ENCODE results near the gene HOXA3.

HOXA3 gene

DNA sequence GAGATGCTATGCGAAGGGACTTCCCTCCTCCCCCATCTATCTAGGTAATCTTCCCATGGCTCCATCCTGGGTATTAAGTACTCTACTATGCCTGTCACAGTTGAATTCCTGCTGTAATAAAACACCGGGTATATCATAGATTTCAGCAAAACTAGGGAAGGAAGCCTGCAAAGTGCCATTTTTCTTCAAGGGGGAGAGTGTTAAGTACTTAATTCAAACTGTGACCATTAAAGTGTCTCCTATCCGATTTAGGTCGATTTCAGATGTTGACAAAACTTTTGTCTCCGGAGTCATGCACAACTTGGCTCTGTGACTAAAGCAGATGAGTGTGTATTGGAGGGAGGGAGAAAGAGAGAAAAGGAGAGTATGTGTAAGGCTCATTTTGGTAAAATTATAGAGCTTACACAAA, 26.4 kb downstream of the HOXA3 start:
- peak; percentile 40 for DNase-seq

DNA sequence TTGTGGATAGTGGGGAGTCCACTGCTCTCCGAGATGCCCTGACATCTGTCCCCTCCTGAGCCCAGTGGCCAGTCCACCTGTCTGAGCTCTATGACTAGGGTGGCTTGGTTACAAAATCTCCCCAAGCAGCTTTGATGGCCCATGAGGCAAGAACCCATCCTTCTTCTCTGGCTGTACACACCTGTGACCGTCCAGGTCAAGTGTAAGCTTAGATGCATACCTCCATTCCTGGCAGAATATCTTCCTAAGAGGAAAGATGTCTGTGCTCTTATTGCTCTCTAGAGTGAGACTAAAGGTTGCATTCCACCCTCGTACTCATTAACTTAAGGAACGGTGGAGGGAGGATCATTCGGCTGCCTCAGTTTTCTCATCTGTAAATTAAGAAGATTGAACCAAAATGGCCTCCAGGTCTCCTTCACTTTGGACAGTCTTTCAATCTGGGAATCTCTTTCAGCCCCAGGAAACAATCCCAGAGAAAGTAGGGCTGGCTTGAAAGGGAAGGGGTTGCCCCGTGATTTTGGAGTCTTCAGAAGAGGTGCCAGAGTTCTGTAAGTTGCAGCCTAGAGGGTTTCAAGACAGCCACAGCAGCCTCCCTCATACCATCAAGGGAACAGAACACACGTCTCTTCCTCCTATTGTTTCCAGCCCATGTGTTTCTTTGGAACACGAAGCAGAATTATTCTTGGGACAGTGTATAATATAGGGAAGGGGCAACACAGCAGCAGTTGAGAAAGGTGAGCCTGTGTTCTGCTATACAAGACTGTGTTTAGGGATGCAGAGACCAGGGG, 27.3 kb downstream of the HOXA3 start:
- no peak for DNase-seq

DNA sequence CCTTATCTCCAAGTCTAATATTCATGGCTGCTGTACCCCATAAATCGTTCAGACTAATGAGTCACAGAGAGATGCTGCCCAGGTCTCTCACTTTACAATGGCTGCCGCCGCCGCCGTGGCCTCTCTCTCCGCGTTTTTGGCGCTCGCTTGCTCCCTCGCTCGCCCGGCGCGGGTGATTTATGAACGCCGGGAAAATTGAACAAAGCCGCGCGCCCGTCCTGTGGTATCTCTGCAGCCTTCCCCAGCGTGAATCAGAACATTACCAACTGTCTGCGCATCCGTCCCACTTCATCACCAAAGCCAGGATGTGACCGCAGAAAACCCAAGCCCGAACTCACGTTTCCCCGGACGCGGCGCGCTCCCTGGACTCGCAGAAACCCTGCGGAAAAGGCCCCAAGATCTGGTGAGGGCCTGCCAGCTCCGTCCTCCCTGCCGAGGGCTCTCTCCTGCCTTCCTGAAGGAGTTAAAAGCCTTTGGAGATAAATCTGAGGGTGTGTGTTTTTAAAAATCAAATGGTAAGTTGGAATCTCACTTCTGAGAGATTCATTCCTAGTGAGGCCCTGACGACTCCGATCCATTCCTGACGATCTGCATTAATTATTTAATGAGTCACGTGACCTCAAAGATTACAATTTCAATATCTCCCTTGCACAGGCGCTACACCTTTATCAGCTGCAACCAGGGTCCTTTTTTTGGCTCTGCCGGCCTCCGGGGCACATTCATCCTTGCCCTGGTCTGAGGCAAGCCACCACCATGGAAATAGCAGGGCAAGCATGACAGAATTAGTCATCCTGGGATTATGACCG, 28.1 kb downstream of the HOXA3 start:
- no peak for DNase-seq

DNA sequence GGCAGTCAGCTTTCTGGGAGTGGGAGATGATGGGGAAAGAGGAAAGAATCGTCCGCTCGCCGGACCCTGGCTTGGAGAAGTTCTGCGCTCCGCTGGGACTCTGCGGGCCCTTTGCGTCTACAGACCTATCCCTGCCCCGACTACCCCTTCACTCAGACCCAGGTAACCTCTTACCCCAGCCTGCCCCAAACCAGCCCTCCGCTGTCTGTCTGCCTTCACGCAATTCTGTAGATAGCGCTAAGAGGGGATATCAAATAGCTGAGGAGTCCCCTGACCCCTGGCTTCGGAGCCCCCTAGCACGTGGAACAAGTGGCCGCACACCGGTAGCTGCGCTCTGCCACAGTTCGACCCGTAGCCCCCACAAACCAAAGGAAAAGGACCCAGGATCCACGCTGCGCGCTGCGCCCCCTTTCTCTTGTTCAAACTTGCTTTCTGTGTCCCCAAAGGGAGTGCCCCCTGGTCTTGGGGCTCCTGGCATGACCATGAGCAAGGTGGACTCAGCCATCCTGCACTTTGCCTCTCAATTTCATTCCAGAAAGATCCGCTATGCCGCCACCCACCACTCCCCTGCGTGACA, 28.8 kb downstream of the HOXA3 start:
- DNase-seq, result no peak

DNA sequence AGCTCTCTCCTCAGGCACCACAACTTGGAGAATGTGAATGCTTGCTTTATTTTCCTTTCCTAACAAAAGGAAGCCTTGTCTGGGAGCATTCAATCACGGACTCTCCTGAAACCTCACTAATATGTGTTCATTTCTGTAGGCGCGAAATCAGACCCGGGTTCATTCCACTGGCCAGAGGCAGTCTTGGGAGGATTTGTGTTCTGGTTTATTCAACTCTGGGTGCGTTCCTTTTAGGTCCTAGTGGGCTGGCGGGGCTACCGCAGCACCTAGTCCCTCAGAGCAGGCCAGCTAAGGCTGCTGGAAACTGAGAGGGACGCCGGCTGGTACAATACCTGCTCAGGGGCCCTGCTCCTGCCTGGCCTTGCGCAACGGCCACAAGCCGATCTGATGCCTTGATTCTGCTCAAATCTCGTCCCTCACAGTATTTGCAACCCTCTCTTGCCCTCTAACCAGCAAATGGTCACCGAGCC, 29.3 kb downstream of the HOXA3 start:
- DNase-seq, result no peak

DNA sequence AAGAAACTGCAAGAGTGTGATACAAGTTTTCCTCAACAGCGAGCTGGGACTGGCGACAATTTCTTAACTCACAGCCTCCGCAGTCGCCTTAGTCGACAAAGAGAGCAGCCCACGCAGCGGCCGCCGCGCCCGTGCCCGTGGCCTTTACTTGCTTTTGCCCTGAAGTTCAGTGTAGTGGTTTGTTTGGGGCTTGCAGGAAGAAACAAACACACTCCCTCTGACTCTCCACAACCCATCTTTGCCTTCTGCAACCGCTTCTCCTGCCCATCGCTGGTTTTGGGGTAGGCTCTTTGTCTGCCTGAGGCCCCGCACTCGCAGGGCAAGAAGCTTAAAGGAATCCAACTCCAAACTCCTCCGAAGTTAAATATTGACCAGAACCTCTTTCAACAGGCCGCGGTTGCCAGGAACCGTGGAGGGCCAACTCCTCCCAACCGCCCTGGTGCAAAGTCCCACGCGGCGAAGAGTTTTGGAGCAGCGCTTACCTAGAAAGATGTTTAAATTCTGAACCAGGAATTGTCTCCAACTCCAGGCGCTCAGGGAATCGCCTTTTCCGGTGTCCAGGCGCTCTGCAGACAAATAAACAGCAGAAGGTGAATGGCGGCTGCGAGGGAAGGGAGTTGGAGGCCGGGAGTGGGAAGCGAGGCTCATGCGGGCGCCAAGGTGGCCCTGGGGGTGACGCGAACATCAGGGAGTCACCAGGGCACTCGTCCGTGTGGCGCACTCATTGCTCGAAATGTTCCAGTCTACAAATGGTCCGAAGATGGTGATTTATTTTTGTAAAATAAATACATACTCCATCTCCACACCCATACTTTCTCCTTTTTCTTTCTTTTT, 30.1 kb downstream of the HOXA3 start:
- DNase-seq, result no peak

DNA sequence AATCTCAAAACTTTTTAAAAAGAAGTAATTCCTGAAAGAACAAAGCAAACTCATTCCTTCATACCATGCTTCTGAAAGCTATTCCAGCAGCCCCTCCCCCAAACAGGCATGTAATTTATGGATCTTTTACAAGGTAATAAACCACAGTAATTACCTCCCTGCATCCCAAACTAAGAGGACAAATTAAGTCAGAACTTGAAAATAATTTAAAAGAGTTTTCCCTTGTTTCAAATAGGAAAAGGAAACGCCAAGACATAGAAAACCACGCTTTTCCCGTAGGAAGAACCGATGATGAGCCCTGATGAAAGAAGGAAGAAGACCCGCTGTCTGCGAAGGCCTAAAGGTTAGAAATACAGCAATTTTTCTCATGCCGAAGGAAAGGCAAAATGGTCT, 30.7 kb downstream of the HOXA3 start:
- DNase-seq, result no peak

DNA sequence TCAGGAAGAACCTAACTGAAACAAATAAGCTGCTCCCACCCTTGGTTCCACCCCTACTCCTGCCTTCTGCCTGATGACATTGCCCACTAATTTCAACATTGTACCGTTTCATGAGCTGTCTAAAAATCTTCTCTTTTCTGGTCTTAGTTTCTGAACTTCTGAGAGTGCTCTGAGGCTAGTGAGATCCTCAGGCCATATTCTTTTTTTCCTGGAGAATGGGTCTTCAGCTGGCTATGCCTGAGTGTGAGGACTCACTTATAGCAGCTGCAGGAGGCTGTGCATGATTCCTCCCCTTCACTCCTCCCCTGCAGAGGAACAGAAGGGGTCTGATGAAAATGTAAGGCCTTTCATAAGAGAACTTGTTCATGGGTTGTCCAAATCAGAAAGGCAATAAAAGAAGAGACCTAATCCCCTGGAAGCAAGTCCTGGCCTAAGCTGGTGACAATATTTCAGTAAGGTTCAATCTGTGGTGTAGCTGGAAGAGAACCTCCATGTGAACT, 32.9 kb downstream of the HOXA3 start:
- no peak for DNase-seq

DNA sequence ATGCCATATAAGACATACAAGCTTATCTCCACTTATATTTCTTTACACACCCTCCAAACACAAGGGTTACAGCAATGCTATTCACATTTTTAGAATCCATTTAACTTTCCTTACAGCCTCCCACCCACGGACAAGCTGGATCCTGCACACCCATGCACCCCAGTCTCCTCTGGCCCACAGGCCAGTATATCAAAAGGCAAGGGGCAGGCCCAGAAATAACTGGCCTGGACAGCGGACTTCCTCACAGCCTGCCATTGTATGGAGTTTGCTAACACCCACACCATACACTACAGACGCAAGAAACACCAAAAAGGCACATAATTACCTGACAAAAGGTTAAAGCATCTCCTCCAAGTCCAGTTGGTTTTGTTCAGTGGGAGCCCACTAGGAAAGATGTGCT, 33.8 kb downstream of the HOXA3 start:
- DNase-seq, result no peak

DNA sequence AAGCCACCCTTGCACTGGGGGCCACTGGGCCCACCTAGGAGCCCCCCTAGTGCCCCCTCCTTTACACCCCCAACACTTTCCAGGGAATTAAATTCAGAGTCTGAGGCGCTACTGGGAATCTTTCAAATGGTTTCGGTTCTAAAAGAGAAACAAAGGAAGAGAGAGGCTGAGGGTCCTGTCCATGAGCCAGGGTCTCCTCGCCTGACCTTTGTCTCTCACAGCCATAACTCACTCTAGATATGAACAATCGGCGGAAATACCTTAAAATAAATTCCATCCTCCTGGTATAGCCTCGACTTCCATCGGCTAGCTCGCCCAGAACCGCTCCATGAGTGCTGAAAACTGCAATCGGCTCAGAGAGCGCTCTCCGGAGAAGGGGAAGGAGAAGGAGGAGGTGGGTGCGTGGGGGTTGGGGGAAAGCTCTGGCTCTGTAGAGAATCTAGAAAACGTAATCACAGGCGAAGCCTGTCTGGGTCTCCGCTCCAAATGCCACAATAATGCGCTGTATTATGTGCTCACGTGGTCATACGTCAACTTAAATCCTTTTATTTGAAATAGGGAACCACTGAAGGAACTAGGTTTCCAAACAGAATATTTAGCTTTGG, 34.4 kb downstream of the HOXA3 start:
- DNase-seq, result no peak

DNA sequence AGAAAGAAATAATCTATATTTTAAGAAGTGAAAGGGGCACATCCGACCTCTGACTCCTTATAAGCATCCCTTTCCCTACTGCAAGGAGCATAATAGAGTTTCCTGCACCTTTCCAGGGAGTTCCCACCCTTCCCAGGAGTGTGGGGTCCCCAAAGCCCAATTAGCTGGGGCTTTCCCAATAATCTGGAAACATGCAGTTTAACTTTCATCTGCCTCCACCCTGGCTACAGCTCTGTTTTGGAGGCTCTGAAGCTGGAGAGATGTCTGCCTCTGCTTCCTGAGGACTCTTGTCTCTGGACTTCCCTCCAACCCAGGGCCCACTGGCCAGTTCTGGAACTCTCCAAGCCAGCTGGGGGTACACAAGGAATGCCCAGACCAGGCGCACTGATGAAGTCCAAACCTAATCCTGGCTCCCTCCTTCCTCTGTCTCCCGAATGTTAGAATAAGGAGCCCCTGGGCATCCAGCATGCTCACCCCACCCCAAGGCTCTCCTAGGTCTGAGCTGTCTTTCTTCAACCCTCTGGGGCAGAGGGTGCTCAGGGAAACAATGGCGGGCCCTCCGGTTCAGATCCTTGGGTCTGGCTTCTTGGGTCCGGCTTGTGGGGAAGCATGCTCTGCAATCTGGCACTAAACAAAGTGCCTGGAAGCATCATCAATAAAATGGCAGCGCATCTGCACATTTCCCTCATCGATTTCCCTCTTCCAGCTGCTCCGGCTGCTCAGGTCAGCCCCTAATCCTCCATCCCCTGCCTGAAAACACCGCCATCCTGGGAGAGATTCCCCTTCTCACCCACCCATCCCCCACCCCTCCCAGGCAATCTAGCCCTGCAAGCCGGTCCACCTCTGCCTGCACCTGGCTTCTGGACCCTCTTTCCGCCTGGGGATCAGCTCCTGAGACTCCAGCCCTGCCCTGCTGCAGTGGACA, 35.2 kb downstream of the HOXA3 start:
- DNase-seq, result no peak

DNA sequence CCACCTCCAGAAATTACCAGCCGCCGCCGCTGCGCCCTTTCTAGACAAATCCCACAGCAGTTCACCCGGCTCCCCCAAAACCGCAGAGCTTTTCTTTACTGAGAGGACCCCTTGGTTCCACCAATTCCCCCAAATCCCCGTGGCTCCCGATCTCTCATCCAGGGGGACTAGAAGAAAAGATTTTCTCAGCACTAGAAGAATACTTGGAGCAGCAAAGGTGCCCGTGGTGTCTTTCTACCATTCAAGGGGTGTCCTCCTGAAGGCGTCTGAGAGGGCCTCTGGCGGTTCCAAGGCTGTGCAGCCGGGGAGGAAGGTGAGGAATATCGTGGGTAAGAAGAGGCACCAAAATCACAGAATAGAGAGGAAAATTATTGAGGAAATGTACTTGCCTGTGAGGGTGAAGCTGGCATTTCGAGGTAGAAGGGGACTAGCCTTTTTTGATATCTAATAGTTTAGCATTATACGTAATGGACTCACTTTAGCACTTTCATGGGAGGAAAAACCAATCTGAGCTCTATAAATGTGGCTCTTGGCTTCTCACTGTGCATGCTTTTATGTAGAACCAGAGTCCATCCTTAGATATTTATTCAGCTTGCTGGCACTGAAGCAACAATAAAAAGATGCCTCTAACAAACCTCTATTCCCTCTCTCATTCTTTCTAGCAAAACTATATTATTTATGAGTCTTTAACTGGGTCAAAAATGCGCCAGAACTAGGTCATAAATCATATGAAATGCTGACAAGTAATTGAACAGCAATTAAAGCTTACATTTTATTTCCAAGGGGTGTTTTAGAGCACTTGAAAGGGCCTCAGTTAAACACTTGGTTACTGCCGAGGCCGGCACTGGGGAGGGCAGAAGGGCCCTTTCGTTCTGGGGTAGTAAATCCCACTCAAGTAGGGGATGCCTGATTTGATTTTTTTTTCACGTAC, 36.1 kb downstream of the HOXA3 start:
- peak; percentile 74 for DNase-seq

DNA sequence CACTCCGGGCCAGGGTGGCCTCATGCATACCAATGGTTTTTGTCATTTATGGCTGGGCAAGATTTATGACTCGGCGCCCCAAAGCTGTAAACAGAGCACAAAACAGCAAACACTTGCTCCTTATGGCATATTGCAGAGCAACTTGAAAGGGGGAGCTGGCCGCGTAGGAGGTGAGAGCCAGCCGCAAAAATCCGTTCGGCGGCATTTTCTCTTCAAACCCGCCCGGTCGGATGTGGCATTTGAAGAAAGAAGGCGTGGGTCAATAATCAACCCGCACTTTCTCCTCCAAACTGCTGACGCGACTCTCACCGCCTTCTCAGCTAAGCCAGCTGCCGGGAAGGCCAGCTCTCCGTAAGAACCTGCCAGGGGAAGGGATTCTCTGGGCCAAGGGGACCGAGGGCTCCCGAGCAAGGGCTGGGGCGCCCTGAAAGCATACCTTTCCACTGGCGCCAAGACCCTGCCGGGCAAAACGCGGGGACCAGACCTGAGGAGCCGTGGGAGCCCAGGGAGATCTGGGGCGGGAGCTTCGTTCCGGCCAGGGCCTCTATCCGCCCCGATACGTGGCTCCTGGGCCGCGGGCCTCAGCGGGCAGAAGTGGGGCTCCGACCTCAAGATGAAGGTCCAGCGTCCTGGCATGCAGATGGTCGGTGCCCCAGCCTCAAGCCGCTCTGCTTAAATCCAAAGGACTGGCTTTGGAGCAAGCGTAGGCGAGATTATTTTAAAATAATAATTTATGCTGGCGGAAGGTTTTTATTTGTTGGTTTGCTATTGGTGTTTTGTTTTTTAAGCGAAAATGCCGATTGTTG, 37.0 kb downstream of the HOXA3 start:
- no peak for DNase-seq

DNA sequence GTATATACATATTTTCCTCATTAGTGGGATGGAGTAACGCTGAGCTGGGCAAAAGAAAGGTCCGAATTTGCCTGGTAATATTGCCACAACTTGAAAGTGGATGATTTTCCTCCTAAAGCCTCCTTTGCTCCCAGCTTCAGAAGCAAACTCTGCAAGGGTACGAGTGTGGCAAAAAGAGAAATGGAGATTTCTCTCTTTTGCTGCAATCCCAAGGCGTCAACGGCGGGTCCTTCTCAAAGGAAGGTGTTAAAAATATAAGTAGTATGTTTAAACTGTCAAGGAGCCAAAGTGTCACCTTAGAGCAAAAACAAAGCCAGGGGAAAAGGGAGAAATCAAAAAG, 37.5 kb downstream of the HOXA3 start:
- no peak for DNase-seq

DNA sequence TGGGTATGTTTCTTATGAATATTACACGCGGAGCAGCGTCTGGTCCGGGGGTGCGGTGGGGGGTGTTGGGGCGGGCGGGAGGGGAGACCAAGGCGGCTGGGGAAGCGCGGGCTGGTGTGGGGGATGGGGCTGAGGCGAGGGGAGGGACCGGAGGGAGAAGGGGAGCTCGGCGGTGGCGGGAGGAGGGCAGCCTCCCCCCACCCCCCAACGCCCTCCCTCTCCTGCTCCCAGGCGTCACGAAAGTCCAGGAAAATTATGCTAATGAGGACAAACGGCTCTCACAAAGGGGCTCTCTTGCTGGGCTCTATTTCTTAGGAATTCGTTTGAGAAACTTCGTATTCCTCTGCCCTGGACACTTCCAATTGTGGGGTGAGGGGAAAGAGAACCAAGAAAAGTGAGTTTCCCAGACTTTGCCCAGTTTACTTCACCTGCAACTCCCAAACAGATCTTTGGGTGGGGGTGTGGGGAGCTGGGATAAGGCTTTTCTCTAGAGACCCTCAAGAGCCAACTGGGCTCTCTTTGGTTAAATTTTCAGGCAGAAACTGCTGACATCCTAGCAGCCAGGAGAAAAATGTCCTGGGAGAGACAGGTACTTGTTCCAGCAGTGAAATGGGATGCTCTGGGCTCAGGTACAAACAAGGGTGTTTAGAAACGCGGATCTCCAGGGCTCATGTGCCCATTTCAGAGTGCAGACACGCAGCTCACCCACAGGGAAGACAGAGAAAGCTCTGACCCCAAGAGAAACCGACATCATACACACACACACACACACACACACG, 38.2 kb downstream of the HOXA3 start:
- DNase-seq, result no peak

DNA sequence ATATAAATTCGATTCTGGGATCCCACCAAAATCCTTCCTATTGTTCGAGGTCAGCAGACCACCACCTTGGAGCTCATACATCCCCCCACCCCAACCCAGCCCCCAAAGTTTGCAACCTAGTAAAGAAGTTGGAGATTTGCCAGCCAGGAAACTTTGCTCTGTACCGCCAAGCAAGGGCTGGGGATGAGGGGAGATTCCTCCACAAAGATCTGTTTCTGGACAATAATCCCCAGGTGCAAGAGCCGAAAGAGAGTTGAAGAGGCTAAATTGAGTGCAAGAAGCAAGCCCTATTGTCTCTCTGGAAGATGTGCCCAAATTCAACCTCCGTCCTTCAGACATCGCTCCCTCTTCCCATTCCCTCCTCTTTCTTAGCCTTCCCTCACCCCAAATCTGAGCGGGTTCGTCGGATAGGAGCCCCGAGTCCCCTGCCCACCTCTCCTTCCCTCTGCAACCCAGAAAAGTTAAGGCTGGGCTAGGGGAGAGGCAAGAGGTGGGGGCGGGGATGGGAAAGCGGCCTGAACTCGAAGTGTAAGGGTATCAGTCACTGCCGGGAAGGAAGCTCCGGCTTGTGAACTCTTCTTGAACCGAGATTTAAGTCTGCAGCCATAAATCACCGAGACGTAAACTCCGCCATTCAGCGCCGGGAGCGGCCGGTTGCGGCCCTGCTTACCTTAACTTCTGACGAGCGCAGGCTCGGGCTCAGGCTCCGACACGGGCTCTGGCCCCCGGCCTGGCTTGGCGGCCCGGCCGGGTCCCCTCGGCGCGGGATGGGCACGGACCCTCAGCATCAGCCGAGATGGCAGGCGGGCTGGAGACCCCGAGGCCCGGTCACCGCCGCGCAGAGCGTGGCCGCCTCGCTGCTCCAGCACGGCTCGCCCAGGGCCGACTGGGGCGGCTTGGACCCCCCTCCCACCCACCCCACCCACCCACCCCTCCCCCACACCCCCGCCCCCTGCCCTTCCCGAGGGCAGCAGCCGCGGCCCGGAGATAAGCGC, 39.1 kb downstream of the HOXA3 start:
- DNase-seq, result no peak

DNA sequence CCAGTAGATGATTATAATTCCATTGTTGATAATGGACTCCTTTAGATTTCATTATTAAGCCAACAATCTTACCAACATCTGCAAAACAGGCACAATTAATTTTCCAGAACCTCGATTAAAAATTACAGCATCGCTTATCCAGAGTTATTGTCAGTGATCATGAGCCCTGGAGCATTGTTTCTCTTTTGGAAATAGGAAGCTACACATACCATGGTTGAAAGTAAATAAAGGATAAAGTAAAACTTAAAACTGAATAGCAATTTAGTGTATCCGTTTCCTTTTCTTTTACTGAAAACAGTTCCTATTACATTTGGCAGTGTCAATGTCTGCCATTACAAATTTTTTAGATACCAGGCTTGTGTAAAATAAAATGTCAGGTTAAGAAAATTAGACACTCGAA, 40.0 kb downstream of the HOXA3 start:
- no peak for DNase-seq

Data from DMS79 (cell line).